ENCODE measurements around the gene DCDC2C.

- no peak for TF ChIP-seq CTCF (IDR thresholded peaks at IDR 0.05)
- TF ChIP-seq EZH2 (IDR thresholded peaks at IDR 0.05) = no peak
- TF ChIP-seq EZH2phosphoT487 (IDR thresholded peaks at IDR 0.05) = no peak
Observed at GRCh38 chr2:3759331-3759730, 56.0 kb downstream of the DCDC2C start.

All from neural progenitor cell (in vitro differentiated cells).